Breast epithelium (tissue), 4 donors: Measurements from ENCODE around the gene PVALEF. TPM values are rescaled to one million over a fixed set of nuclear protein-coding genes. Genes with fewer than 3 reads are reported as not detected.

Source experiments
- DNase-seq, 2 donors: peaks; one replicate each; pipeline ENCODE4 v3.0.0-alpha.2; 2019; ENCODE audit warnings: low spot score in 2 of 2
- H3K27ac ChIP-seq, 2 donors: fragments of 200-600 bp; sonication (generic) in 1 of 2; one replicate each; pipeline ENCODE4 v1.5.1; 2016 to 2019; ENCODE audit warnings: mild to moderate bottlenecking in 1 of 2
- H3K27me3 ChIP-seq, 2 donors: fragments of 200-600 bp; sonication (generic) in 1 of 2; one replicate each; pipeline versions ENCODE4 v1.5.1 to v1.6.0; 2017 to 2019; ENCODE audit warnings: control low read depth in 1 of 2, mild to moderate bottlenecking in 1 of 2
- H3K36me3 ChIP-seq: fragments of 200-600 bp; one replicate; pipeline ENCODE4 v1.5.1; 2019
- H3K4me1 ChIP-seq, 2 donors: fragments of 200-600 bp; sonication (generic); one replicate each; pipeline ENCODE4 v1.5.1; 2016 to 2019; ENCODE audit warnings: control low read depth in 1 of 2
- H3K4me3 ChIP-seq, 3 donors: fragments of 200-600 bp; sonication (generic); 1 replicate in 2 of 3; 2 replicates in 1 of 3; pipeline ENCODE4 v1.5.1; 2016 to 2019; ENCODE audit warnings: mild to moderate bottlenecking in 3 of 3, moderate library complexity in 2 of 3
- H3K9me3 ChIP-seq, 2 donors: fragments of 200-600 bp; sonication (generic) in 1 of 2; one replicate each; pipeline ENCODE4 v1.5.1; 2016 to 2019; ENCODE audit warnings: control low read depth in 1 of 2
- POLR2A ChIP-seq: fragments of 450-650 bp; IDR thresholded peaks from one replicate; pipeline ENCODE4 v1.6.1; 2016; ENCODE audit warnings: antibody characterized with exemption, mild to moderate bottlenecking, moderate library complexity
- POLR2AphosphoS5 ChIP-seq, 3 donors: sonication (generic); formaldehyde crosslinking; IDR thresholded peaks; one replicate each; pipeline ENCODE4 v1.6.1; 2017; ENCODE audit warnings: antibody characterized with exemption in 3 of 3
- intact Hi-C: fragments of 100-400 bp; cut with DNase I; formaldehyde crosslinking; loops from one replicate; pipeline ENCODE4 v1.15.1; 2023; ENCODE audit warnings: low total_unique reads
- total RNA-seq, 3 donors: library from RNA; depleted of rRNA; stranded (reverse); fragments of >200 nt; gene quantifications; one replicate each; pipeline ENCODE4 v1.1.0, GENCODE V29; 2016
- TF ChIP-seq, protein P1 (sequence below), 3 donors: fragments of 450-650 bp; IDR thresholded peaks; one replicate each; pipeline ENCODE4 v1.5.1; 2016 to 2017; ENCODE audit warnings: antibody characterized with exemption in 3 of 3, mild to moderate bottlenecking in 3 of 3, moderate library complexity in 3 of 3

PVALEF gene
- total RNA-seq, 3 donors from 2014 or later, result not detected

DNA sequence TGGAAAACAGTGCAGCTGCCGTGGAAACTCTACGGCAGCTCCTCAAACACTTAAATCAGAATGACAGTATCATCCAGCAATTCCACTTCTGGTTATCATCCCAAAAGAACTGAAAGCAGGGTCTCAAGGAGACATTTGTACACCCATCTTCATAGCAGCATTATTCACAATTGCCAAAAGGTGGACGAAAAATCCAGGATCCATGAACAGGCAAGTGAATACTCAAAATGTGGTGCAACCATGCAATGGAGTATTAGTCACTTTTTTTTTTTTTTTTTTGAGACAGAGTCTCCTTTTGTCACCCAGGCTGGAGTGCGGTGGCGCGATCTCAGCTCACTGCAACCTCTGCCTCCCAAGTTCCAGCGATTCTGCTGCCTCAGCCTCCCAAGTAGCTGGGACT lies 11.4 kb downstream of the PVALEF start:
- intact Hi-C loops, result no loop called here
- TF ChIP-seq POLR2AphosphoS5 (IDR thresholded peaks at IDR 0.05) (no peak), POLR2A (no peak)
- TF ChIP-seq, protein P1, sequence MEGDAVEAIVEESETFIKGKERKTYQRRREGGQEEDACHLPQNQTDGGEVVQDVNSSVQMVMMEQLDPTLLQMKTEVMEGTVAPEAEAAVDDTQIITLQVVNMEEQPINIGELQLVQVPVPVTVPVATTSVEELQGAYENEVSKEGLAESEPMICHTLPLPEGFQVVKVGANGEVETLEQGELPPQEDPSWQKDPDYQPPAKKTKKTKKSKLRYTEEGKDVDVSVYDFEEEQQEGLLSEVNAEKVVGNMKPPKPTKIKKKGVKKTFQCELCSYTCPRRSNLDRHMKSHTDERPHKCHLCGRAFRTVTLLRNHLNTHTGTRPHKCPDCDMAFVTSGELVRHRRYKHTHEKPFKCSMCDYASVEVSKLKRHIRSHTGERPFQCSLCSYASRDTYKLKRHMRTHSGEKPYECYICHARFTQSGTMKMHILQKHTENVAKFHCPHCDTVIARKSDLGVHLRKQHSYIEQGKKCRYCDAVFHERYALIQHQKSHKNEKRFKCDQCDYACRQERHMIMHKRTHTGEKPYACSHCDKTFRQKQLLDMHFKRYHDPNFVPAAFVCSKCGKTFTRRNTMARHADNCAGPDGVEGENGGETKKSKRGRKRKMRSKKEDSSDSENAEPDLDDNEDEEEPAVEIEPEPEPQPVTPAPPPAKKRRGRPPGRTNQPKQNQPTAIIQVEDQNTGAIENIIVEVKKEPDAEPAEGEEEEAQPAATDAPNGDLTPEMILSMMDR (IDR thresholded peaks at IDR 0.05), result no peak
- no peaks in the 10 kb centered on the region for H3K36me3 ChIP-seq
- H3K4me1 ChIP-seq, result no peaks in the 10 kb centered on the region
- no peaks in the 10 kb centered on the region for H3K27me3 ChIP-seq
- H3K4me3 ChIP-seq, result no peak overlapping the region
- no peak for DNase-seq
- no peak overlapping the region for H3K27ac ChIP-seq
- H3K9me3 ChIP-seq, result no peaks in the 10 kb centered on the region

DNA sequence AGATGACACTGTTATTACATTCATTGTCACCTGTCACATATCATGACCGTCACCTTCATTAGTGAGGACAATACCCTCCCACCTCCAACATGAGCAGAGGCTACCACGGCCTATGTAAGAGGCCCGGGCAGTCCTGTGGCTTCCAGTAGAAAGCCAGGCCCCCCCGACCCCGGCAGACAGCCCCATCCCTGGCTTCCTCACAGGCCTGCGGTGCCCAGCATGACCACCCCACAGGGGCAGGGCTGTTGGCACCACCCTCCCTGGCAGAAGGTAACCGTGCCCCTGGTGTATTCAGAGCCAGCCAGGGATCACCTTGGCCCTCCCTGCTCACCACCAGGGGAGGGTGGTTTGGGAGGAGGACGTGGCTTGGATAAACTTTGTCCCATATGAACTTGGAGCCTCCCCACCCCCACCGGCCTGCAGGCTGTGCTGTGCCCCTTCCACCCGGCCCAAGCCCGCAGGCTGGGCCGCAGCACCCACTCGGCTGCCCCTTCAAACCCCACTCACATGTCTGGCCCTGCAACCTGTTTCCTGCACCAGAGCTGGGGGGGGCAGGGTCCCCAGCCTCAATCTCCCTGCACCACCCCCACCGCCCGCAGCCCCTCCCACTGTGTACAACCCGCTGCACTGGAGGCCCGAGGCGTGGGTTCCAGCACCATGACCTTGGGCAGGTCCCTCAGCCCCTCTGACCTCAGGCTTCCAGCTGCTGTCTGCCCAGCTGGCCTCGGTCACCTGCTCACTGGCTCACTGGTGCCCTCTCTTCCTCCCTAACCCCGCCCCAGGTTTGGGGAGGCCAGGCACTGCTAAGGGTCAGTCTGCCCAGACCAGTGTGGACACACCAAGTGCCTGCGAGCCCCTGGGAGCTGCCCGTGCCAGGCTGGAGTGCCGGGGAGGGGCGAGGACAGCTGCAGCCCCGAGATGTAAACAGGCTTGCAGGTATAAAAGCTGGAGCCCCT lies 13.1 kb downstream of the PVALEF start:
- no peak overlapping the region for H3K27ac ChIP-seq
- intact Hi-C loops, result no loop called here
- no peaks in the 10 kb centered on the region for H3K9me3 ChIP-seq
- no peak for TF ChIP-seq POLR2A
- no peak for TF ChIP-seq POLR2AphosphoS5 (IDR thresholded peaks at IDR 0.05)
- TF ChIP-seq, protein P1 (IDR thresholded peaks at IDR 0.05), result no peak
- H3K36me3 ChIP-seq, result no peaks in the 10 kb centered on the region
- H3K4me3 ChIP-seq, result no peak overlapping the region
- DNase-seq, result no peak
- peaks cover 0 to 4% of the 10 kb centered on the region in 2 donors for H3K27me3 ChIP-seq
- no peaks in the 10 kb centered on the region for H3K4me1 ChIP-seq

DNA sequence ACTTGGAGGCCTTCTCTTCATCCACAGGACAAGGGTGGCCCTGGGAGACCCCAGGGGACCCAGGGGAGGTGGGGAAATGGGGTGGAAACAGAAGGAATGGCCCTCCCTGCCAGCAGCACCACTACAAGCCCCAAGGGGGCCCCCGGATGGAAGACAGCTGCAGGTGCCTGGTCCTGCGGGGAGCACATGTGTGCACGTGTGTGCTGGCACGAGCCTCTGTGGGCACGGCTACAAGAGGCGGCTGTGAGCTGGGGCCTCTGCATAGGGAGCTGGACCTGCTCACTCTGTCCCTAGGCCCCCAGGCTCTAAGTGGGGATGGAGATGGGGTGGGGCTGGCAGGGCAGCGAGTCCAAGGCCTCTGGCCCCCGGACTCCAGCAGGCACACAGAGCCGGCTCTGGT lies 13.9 kb downstream of the PVALEF start:
- H3K36me3 ChIP-seq, result no peaks in the 10 kb centered on the region
- intact Hi-C loops, result no loop called here
- no peak for TF ChIP-seq POLR2A
- no peak for TF ChIP-seq POLR2AphosphoS5 (IDR thresholded peaks at IDR 0.05)
- TF ChIP-seq, protein P1 (IDR thresholded peaks at IDR 0.05), result no peak
- peaks cover 0 to 3% of the 10 kb centered on the region in 2 donors for H3K9me3 ChIP-seq
- H3K4me3 ChIP-seq, result no peak overlapping the region
- DNase-seq, result no peak
- H3K27ac ChIP-seq, result no peak overlapping the region
- H3K27me3 ChIP-seq, result peaks cover 0 to 9% of the 10 kb centered on the region in 2 donors
- no peaks in the 10 kb centered on the region for H3K4me1 ChIP-seq

DNA sequence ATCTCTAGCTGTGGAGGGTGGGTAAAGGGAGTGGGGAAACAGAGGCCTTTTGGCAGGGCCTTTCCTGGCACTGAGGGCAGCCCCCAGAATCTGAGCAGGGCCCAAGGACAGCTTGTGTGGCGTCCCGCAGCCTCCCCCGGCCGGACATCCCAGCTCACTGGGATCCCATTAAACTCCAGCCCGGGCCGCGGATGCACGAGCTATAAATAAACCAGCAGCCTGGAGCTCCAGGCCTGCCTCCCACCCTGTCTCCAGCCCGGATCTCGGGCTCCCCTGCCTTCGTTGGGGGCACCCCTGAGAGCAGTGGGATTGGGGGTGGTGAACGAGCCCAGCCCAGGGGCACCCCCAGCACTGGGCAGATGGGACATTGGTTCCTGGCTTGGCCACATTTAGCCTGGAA lies 14.6 kb downstream of the PVALEF start:
- TF ChIP-seq POLR2AphosphoS5 (IDR thresholded peaks at IDR 0.05) (no peak), POLR2A (no peak)
- TF ChIP-seq, protein P1 (IDR thresholded peaks at IDR 0.05), result no peak
- no peak overlapping the region for H3K4me3 ChIP-seq
- intact Hi-C loops, result loop anchor here (5.0 kb wide), 1 partner anchor 1968 kb away; no protein-coding TSS in a partner anchor
- DNase-seq, result no peak
- no peak overlapping the region for H3K27ac ChIP-seq
- peaks cover 0 to 3% of the 10 kb centered on the region in 2 donors for H3K9me3 ChIP-seq
- no peaks in the 10 kb centered on the region for H3K36me3 ChIP-seq
- no peaks in the 10 kb centered on the region for H3K4me1 ChIP-seq
- peaks cover 0 to 9% of the 10 kb centered on the region in 2 donors for H3K27me3 ChIP-seq
